K562 (cell line): ENCODE data around the gene TRIM27. TPM values are rescaled to one million over a fixed set of nuclear protein-coding genes. Genes with fewer than 3 reads are reported as not detected.
A peak's percentile ranks its signal among the peaks of the same experiment; 100 is the strongest.

ENCODE experiments used
- BRD9 ChIP-seq: fragments of 450-650 bp; IDR thresholded peaks from 2 replicates; pipeline ENCODE4 v1.6.1; 2018; ENCODE audit warnings: low read depth; ENCODE audit not compliant: partially characterized antibody
- CBX1 ChIP-seq: sonication (generic); IDR thresholded peaks from 2 replicates; pipeline ENCODE4 v1.6.1; 2016; ENCODE audit warnings: antibody characterized with exemption, low read depth, mild to moderate bottlenecking
- CHD1 ChIP-seq: fragments of 200-600 bp; sonication (generic); IDR thresholded peaks from one replicate; pipeline ENCODE4 v1.6.1; 2012; ENCODE audit warnings: mild to moderate bottlenecking, moderate library complexity, low read length, inconsistent platforms
- CSDE1 ChIP-seq, 2 experiments: fragments of 450-650 bp; IDR thresholded peaks; 2 replicates each; pipeline ENCODE4 v1.6.1; 2016; ENCODE audit warnings: mild to moderate bottlenecking in 1 of 2
- FOXA3 ChIP-seq, 2 experiments: fragments of 450-650 bp in 1 of 2; sonication (generic) in 1 of 2; formaldehyde crosslinking; IDR thresholded peaks in 1 of 2; conservative IDR thresholded peaks in 1 of 2; 2 replicates each; pipeline versions ENCODE4 v1.4.0 to v1.8.0; 2020 to 2022; ENCODE audit warnings: mild to moderate bottlenecking in 2 of 2, missing genetic modification reagents in 1 of 2
- MAFG ChIP-seq: fragments of 450-650 bp; conservative IDR thresholded peaks from 2 replicates; pipeline ENCODE4 v1.6.1; 2016; ENCODE audit warnings: missing genetic modification characterization, missing compliant biosample characterization
- NCOA1 ChIP-seq: fragments of 450-650 bp; IDR thresholded peaks from 2 replicates; pipeline ENCODE4 v1.6.1; 2016; ENCODE audit warnings: low read depth
- NFE2 ChIP-seq: IDR thresholded peaks from 2 replicates; pipeline ENCODE4 v1.6.1; 2014; ENCODE audit warnings: antibody characterized with exemption, low read depth
- POLR2H ChIP-seq: IDR thresholded peaks from 2 replicates; pipeline ENCODE4 v1.6.1; 2016; ENCODE audit warnings: missing genetic modification characterization, low read depth, mild to moderate bottlenecking, control low read depth, missing compliant biosample characterization, moderate library complexity
- SREBF2 ChIP-seq: sonication (generic); formaldehyde crosslinking; IDR thresholded peaks from 2 replicates; pipeline ENCODE4 v1.4.0; 2020; ENCODE audit warnings: mild to moderate bottlenecking, missing genetic modification reagents
- TRIM24 ChIP-seq, 2 experiments: fragments of 450-650 bp; IDR thresholded peaks; 2 replicates each; pipeline ENCODE4 v1.6.1; 2016
- U2AF2 ChIP-seq: fragments of 200-400 bp; formaldehyde crosslinking; optimal IDR thresholded peaks from 2 replicates; pipeline ENCODE3; 2017; ENCODE audit warnings: low read depth, mild to moderate bottlenecking, low read length
- ZNF584 ChIP-seq: fragments of 200-800 bp; sonication (Bioruptor generic); IDR thresholded peaks from 2 replicates; pipeline ENCODE4 v1.6.1; 2016; ENCODE audit warnings: low read depth, mild to moderate bottlenecking, missing genetic modification characterization, missing compliant biosample characterization
- ZNF77 ChIP-seq: fragments of 250-450 bp; sonication (Bioruptor Pico); IDR thresholded peaks from 2 replicates; pipeline ENCODE4 v1.5.0; 2020
- polyA plus RNA-seq, 8 experiments: library from polyadenylated mRNA; depleted of rRNA in 4 of 8; stranded (reverse) in 5 of 8; unstranded in 3 of 8; fragments of >200 nt; fragmentation: Nextera tagmentation in 2 of 8; fragmentation: Illumina TruSeq in 1 of 8; extraction: Ambion mirVana in 2 of 8; extraction: Trizol in 1 of 8; gene quantifications; 2 replicates each; pipeline versions ENCODE4 v1.2.1 to v1.2.3, GENCODE V29; 2011 to 2014; ENCODE audit warnings: inconsistent platforms in 1 of 8, missing spikeins in 1 of 8
- total RNA-seq, 7 experiments: library from RNA; depleted of rRNA in 6 of 7; stranded (reverse); fragments of >200 nt in 6 of 7; fragmentation: Illumina TruSeq in 2 of 7; extraction: Trizol in 2 of 7; gene quantifications; 2 replicates each; pipeline versions ENCODE4 v1.2.1 to v1.2.3, GENCODE V29; 2011 to 2021; ENCODE audit warnings: low replicate concordance in 1 of 7
- TF ChIP-seq, protein P1 (sequence below): fragments of 250-450 bp; sonication (Bioruptor Pico); IDR thresholded peaks from 2 replicates; pipeline ENCODE4 v1.5.0; 2021; ENCODE audit warnings: mild to moderate bottlenecking, borderline replicate concordance
- TF ChIP-seq, protein P2 (sequence below): IDR thresholded peaks from 2 replicates; pipeline ENCODE4 v1.6.1; 2014; ENCODE audit warnings: antibody characterized with exemption
- TF ChIP-seq, protein P3 (sequence below): sonication (generic); formaldehyde crosslinking; IDR thresholded peaks from 2 replicates; pipeline ENCODE4 v1.8.1; 2023; ENCODE audit warnings: mild to moderate bottlenecking, missing genetic modification reagents, moderate library complexity
- TF ChIP-seq, protein P4 (sequence below): fragments of 150-350 bp; conservative IDR thresholded peaks from 2 replicates; pipeline ENCODE4 v1.6.1; 2014; ENCODE audit warnings: low read length
- TF ChIP-seq, protein P5 (sequence below): sonication (generic); formaldehyde crosslinking; IDR thresholded peaks from 2 replicates; pipeline ENCODE4 v1.8.0; 2022; ENCODE audit warnings: mild to moderate bottlenecking, missing genetic modification reagents

TRIM27 gene
- total and polyA plus RNA-seq, 9 of the 15 experiments (the other 6 are each of a cell fraction or from before 2014, with no cell fraction given) = 37.7 to 235 (median 122) TPM

DNA sequence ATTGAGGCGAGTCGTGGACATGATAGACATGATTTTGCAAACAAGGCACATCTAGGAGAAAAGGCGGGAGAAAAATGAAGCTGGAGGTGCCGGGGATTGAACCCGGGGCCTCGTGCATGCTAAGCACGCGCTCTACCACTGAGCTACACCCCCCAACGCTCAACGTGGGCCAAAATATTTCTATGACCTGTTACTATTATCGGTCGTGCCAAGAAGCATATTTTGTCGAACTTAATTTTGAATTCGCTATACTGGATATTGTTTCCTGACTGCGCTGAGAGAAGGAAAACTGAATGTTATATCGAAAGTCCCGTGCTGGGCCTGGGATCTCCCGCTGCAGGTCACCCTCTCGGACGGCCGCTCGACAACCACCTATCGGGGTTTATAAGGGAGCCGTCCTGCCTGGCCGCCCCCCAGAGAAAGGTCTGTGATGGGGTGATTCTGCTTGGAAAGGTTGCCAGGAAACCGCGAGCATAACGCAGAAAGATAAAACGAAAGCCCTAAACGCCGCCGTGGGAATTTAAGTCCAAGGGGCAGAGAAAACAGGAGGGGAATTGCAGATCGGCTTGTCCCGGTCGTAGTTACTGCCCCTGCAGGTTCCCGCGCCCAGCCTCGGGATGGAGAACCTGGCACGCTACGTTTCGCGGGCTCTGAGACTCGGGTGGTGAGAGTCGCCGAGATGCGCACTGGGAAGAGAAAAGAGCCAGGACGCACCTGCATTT, 60.0 kb downstream of the TRIM27 start (continued):
- no peak; the same call in 1 of the 2 replicates for TF ChIP-seq NFE2
- peak in 1 of 2 experiments; percentile 78; a peak in 2 of 4 replicates for TF ChIP-seq FOXA3 (CRISPR knock-in tag; conservative IDR thresholded peaks at IDR 0.05 in 1 of 2, IDR thresholded peaks at IDR 0.05 in 1 of 2)
- TF ChIP-seq ZNF77 = no peak
- TF ChIP-seq ZNF584 (CRISPR knock-in tag) = peak; percentile 8; the same call in 1 of the 2 replicates
- peak; percentile 20; the same call in 1 of the 2 replicates for TF ChIP-seq CBX1
- no peak for TF ChIP-seq SREBF2 (CRISPR knock-in tag)
- TF ChIP-seq CHD1 = peak; percentile 68
- peak; percentile 85 for TF ChIP-seq MAFG (tag)
- peak in 1 of 2 experiments; percentile 90; a peak in 2 of 4 replicates for TF ChIP-seq CSDE1 (IDR thresholded peaks at IDR 0.05)
- TF ChIP-seq, protein P1, sequence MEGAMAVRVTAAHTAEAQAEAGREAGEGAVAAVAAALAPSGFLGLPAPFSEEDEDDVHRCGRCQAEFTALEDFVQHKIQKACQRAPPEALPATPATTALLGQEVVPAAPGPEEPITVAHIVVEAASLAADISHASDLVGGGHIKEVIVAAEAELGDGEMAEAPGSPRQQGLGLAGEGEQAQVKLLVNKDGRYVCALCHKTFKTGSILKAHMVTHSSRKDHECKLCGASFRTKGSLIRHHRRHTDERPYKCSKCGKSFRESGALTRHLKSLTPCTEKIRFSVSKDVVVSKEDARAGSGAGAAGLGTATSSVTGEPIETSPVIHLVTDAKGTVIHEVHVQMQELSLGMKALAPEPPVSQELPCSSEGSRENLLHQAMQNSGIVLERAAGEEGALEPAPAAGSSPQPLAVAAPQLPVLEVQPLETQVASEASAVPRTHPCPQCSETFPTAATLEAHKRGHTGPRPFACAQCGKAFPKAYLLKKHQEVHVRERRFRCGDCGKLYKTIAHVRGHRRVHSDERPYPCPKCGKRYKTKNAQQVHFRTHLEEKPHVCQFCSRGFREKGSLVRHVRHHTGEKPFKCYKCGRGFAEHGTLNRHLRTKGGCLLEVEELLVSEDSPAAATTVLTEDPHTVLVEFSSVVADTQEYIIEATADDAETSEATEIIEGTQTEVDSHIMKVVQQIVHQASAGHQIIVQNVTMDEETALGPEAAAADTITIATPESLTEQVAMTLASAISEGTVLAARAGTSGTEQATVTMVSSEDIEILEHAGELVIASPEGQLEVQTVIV = no peak
- peak in 1 of 2 experiments; percentile 56; a peak in 1 of 4 replicates for TF ChIP-seq TRIM24 (IDR thresholded peaks at IDR 0.05)
- TF ChIP-seq NCOA1 = 0 out of 2 replicates have a peak, but pooled peaks have one; percentile 11
- TF ChIP-seq, protein P2, sequence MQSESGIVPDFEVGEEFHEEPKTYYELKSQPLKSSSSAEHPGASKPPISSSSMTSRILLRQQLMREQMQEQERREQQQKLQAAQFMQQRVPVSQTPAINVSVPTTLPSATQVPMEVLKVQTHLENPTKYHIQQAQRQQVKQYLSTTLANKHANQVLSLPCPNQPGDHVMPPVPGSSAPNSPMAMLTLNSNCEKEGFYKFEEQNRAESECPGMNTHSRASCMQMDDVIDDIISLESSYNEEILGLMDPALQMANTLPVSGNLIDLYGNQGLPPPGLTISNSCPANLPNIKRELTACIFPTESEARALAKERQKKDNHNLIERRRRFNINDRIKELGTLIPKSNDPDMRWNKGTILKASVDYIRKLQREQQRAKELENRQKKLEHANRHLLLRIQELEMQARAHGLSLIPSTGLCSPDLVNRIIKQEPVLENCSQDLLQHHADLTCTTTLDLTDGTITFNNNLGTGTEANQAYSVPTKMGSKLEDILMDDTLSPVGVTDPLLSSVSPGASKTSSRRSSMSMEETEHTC = peak; percentile 24; the same call in 1 of the 2 replicates
- TF ChIP-seq, protein P3, sequence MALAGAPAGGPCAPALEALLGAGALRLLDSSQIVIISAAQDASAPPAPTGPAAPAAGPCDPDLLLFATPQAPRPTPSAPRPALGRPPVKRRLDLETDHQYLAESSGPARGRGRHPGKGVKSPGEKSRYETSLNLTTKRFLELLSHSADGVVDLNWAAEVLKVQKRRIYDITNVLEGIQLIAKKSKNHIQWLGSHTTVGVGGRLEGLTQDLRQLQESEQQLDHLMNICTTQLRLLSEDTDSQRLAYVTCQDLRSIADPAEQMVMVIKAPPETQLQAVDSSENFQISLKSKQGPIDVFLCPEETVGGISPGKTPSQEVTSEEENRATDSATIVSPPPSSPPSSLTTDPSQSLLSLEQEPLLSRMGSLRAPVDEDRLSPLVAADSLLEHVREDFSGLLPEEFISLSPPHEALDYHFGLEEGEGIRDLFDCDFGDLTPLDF (CRISPR knock-in tag) = peak; percentile 99
- peak; percentile 100 for TF ChIP-seq POLR2H (tag)
- peak; percentile 96 for TF ChIP-seq BRD9
- TF ChIP-seq, protein P4, sequence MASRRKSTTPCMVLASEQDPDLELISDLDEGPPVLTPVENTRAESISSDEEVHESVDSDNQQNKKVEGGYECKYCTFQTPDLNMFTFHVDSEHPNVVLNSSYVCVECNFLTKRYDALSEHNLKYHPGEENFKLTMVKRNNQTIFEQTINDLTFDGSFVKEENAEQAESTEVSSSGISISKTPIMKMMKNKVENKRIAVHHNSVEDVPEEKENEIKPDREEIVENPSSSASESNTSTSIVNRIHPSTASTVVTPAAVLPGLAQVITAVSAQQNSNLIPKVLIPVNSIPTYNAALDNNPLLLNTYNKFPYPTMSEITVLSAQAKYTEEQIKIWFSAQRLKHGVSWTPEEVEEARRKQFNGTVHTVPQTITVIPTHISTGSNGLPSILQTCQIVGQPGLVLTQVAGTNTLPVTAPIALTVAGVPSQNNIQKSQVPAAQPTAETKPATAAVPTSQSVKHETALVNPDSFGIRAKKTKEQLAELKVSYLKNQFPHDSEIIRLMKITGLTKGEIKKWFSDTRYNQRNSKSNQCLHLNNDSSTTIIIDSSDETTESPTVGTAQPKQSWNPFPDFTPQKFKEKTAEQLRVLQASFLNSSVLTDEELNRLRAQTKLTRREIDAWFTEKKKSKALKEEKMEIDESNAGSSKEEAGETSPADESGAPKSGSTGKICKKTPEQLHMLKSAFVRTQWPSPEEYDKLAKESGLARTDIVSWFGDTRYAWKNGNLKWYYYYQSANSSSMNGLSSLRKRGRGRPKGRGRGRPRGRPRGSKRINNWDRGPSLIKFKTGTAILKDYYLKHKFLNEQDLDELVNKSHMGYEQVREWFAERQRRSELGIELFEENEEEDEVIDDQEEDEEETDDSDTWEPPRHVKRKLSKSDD = peak; percentile 68; the same call in 1 of the 2 replicates
- TF ChIP-seq U2AF2 = no peak
- TF ChIP-seq, protein P5, sequence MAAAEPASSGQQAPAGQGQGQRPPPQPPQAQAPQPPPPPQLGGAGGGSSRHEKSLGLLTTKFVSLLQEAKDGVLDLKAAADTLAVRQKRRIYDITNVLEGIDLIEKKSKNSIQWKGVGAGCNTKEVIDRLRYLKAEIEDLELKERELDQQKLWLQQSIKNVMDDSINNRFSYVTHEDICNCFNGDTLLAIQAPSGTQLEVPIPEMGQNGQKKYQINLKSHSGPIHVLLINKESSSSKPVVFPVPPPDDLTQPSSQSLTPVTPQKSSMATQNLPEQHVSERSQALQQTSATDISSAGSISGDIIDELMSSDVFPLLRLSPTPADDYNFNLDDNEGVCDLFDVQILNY = no peak; the same call in 1 of the 2 replicates
